GM18907 (cell line): ENCODE measurements around the gene CHST11.

Source experiments
- ATAC-seq: cut with Tn5 transposase; IDR thresholded peaks from one replicate; pipeline ENCODE4 v1.9.1; 2021; ENCODE audit warnings: mild to moderate bottlenecking, moderate library complexity; ENCODE audit not compliant: unreplicated experiment

Gene CHST11

GRCh38 chr12:104707794-104708558 lies 251.2 kb downstream of the CHST11 start:
- no peak for ATAC-seq

- no peak for ATAC-seq
Measured at GRCh38 chr12:104708891-104709290, 252.1 kb downstream of the CHST11 start.

- ATAC-seq: no peak
Measured at GRCh38 chr12:104709692-104710435, 253.1 kb downstream of the CHST11 start.

GRCh38 chr12:104710940-104711689 lies 254.4 kb downstream of the CHST11 start:
- no peak for ATAC-seq

GRCh38 chr12:104712477-104712876 lies 255.7 kb downstream of the CHST11 start:
- ATAC-seq: no peak

GRCh38 chr12:104712968-104713367 lies 256.2 kb downstream of the CHST11 start:
- no peak for ATAC-seq

GRCh38 chr12:104713444-104713843 lies 256.7 kb downstream of the CHST11 start:
- no peak for ATAC-seq

- no peak for ATAC-seq
Measured at GRCh38 chr12:104714369-104714768, 257.6 kb downstream of the CHST11 start.

GRCh38 chr12:104716172-104716571 lies 259.4 kb downstream of the CHST11 start:
- no peak for ATAC-seq

GRCh38 chr12:104718304-104718929 lies 261.7 kb downstream of the CHST11 start:
- ATAC-seq: no peak

- no peak for ATAC-seq
Measured at GRCh38 chr12:104719700-104720338, 263.1 kb downstream of the CHST11 start.

GRCh38 chr12:104720339-104721038 lies 263.7 kb downstream of the CHST11 start:
- ATAC-seq: no peak

- no peak for ATAC-seq
Measured at GRCh38 chr12:104721039-104721405, 264.3 kb downstream of the CHST11 start.

- ATAC-seq: no peak
Measured at GRCh38 chr12:104721936-104722335, 265.2 kb downstream of the CHST11 start.

GRCh38 chr12:104722601-104723534 lies 266.1 kb downstream of the CHST11 start:
- no peak for ATAC-seq

GRCh38 chr12:104723895-104724294 lies 267.1 kb downstream of the CHST11 start:
- ATAC-seq: no peak

- ATAC-seq: no peak
Measured at GRCh38 chr12:104724992-104725585, 268.3 kb downstream of the CHST11 start.

- ATAC-seq: no peak
Measured at GRCh38 chr12:104725610-104726009, 268.9 kb downstream of the CHST11 start.
